ENCODE results near the gene TMEM144.

Gene TMEM144

DNA sequence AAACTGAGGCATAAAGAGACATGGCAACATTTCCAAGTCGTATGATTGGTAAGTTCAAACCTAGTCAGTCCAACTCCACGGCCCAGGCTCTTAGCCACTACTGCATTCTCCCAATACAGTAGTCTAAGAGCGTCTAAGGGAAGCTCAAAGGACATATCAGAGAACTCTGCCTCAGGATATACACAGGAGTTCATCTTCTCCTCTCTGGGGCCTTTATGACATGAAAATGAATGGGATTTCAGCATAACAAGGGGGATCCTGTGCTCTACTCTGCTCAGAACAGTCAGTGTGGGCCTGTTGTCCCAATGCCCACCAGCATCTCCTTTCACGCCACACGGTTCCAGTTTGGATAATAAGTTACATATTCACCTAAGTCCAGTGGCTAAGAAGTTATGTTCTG lies 41.7 kb upstream of the TMEM144 start:
- no peak overlapping the region for H3K4me3 ChIP-seq (ENCODE audit: low read depth, low read length)
- TF ChIP-seq, protein P1, sequence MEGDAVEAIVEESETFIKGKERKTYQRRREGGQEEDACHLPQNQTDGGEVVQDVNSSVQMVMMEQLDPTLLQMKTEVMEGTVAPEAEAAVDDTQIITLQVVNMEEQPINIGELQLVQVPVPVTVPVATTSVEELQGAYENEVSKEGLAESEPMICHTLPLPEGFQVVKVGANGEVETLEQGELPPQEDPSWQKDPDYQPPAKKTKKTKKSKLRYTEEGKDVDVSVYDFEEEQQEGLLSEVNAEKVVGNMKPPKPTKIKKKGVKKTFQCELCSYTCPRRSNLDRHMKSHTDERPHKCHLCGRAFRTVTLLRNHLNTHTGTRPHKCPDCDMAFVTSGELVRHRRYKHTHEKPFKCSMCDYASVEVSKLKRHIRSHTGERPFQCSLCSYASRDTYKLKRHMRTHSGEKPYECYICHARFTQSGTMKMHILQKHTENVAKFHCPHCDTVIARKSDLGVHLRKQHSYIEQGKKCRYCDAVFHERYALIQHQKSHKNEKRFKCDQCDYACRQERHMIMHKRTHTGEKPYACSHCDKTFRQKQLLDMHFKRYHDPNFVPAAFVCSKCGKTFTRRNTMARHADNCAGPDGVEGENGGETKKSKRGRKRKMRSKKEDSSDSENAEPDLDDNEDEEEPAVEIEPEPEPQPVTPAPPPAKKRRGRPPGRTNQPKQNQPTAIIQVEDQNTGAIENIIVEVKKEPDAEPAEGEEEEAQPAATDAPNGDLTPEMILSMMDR (IDR thresholded peaks at IDR 0.05; ENCODE audit: borderline replicate concordance, insufficient read depth, low read depth, low read length): no peak

DNA sequence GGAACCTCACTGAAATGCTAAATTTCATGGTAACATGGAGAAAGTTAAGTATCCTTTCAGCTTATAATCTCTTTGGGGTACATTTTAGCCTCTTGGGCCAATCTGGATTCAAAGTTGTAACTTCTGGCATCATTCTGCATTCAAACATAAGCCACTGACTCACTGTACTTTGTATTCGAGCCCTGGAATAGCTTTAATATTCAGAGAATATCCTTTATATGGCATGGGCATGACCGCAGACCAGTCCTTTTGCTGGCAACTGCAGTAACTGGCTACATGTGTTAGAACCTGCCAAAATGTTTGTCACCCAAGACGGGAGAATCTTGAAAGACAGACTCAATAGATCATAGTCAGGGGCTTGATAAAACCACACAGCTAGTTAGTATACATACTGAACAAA lies 40.8 kb upstream of the TMEM144 start:
- TF ChIP-seq, protein P1 (IDR thresholded peaks at IDR 0.05; ENCODE audit: borderline replicate concordance, insufficient read depth, low read depth, low read length): no peak
- no peak overlapping the region for H3K4me3 ChIP-seq (ENCODE audit: low read depth, low read length)

DNA sequence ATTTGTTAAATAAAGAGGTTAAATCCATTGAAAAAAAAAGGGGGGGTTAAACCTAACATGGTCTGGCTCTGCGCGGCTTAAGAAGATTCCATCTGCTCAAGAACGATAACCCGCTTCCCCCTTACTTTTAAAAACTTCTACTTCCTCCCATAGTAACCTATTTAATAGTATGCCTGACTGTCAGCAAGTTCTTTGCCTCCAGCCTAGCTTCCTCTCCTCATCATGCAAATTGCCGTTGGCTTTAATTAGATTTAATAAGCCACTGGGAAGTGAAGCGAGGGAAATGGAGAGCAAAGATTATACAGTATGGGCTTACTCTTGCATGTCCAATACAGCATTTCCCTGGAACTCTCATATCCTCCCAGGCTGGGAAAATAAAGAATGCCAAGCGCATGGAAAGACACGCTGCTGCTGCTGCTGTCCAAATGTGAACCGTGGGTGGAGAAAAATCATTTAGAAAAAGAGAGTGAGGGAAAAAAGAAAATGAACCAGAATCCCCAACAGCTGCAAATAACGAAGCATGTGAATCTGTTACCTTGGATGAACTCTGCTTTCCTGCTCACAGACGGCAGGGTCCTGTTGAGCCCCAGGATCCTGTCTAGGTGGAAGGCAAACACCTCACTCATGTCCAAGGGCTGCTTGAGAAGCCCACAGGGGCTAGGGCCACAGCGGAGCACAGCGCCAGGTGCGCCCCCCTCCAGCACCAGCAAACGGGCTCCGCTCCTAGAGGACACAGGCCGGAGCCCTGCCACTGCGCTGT lies 40.2 kb upstream of the TMEM144 start:
- no peak overlapping the region for H3K4me3 ChIP-seq (ENCODE audit: low read depth, low read length)
- TF ChIP-seq, protein P1 (IDR thresholded peaks at IDR 0.05; ENCODE audit: borderline replicate concordance, insufficient read depth, low read depth, low read length): no peak

DNA sequence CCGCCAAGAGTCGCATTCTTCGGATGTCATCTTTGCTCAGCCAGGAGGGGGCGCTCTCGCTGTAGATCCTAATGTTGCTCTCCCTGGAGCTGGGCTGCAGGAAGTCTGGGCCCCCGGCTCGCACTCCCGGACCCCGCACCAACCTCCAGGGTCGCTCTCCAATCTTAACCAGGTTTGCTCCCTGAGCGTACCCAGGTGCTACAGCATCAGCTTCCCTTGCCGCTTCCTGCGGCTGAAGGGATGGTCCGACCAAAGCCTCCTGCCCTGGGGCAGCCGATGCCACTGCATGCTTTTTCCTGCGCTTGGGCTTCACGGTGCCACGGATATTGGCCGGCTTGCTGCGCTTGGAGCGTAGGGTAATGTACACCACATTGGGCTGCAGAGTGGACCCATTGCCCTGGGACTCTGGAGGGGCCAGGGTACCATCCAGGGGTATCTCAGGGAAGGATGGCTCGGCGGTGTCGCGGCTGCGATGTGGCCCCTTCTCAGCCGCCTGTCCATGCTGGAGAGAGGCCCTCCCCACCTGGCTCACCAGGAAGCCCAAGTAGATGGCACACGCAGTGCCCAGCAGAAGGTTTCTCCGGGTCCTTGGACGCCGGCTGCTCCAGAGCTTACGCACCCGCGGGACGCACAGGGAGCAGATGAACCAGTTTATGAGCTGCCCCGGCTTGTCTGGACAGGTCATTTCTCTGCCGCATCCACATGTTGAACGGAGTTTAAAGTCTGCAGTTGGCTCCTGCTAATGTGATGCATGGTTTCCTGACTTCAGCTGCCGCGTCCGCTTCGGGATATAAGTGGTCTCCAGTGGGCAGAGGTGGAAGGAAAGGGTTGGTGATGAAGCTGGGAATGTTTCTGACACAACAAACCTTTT lies 39.4 kb upstream of the TMEM144 start:
- no peak overlapping the region for H3K4me3 ChIP-seq (ENCODE audit: low read depth, low read length)
- TF ChIP-seq, protein P1 (IDR thresholded peaks at IDR 0.05; ENCODE audit: borderline replicate concordance, insufficient read depth, low read depth, low read length): peak; percentile 62

DNA sequence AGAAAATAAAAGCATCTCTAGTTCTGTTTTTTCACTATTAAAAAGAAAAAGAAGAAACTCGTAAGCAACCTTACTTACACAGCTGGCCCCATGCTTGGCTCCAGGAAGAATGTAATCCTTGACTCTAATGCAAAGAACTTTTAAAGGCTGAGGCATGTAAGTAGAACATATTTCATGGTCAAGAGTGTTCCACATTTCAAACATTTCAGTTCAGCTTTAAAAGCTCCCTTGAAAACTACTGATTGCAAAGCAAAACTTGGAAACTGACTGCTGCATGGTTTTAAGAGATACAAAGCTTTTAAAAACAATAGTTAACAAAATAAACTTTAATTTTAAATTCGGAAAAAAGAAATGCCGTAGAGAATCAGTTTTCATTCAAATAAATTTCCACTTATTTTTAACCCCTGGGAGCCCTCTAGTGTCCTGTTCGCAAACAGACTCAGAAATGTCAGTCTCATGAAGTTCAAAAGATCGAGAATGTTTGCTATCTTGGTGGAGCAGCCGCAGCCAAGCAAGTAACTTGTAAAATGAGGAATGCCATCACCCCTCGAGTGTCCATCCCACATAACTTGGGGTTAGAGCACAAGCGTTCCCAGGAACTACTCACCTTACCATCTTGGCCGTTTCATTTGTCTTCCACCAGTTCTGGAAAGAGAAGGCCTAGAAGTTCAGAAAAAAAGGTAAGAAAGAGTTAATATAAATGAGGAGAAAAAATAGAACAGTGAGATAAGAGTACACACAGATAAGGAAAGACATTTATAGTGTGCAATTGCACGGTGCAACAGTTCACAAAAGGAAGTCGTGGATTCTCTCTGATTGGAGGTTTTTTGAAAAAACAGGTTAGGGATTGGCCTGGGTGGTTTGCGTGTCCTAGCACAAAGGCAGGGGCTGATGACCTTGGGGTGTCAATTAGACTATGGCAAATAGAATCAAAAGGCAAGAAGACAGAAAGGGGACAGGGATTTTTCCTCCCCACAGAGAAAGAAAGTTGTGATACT lies 37.7 kb upstream of the TMEM144 start, which contains the start of gene GASK1B:
TSS of gene GASK1B (minus strand) at position 765 of the 998 bp plus-strand sequence. CDS start 1,650 bp downstream, outside the sequence.
- TF ChIP-seq, protein P1 (IDR thresholded peaks at IDR 0.05; ENCODE audit: borderline replicate concordance, insufficient read depth, low read depth, low read length): peak; percentile 48; the same call in 1 of the 2 replicates
- H3K4me3 ChIP-seq (ENCODE audit: low read depth, low read length): no peak within 1 kb of the TSS

DNA sequence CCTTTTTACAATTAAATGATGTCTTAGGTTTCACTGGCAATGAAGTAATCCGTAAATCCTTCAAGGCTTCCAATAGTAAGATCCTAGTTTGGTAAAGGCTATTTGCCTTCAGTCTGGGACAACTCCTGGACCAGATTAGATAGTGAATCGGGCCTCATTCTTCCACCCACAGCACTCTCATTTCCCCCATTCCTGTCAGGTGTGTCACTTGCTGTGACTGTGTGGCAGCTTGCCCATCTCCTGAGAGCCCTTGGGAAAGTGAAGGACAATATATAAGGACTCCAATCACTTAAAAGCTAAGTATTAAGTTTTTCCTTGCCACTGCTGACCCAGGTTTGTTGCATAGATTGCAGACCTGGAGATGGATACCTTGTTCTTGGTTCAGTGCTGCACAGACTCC lies 34.2 kb upstream of the TMEM144 start:
- TF ChIP-seq, protein P1 (IDR thresholded peaks at IDR 0.05; ENCODE audit: borderline replicate concordance, insufficient read depth, low read depth, low read length): no peak
- H3K4me3 ChIP-seq (ENCODE audit: low read depth, low read length): no peak overlapping the region
